ENCODE data around the gene MACROD2.
"Not testable (repeated sequence)": the region's sequence is repeated elsewhere in the genome, so short reads cannot be mapped to it uniquely, and the experiment has no call there.

The MACROD2 gene

GRCh38 chr20:14266246-14266645 is 270.9 kb downstream of the MACROD2 start:
- no peak for DNase-seq (ENCODE audit: low read depth)

- DNase-seq (ENCODE audit: low read depth) = not testable (repeated sequence)
These were observed 275.4 kb downstream of the MACROD2 start for GRCh38 chr20:14270751-14271150.

GRCh38 chr20:14282140-14282539 is 286.8 kb downstream of the MACROD2 start:
- DNase-seq (ENCODE audit: low read depth) = no peak

GRCh38 chr20:14284443-14284842 is 289.1 kb downstream of the MACROD2 start:
- no peak for DNase-seq (ENCODE audit: low read depth)

GRCh38 chr20:14288341-14289330 is 293.3 kb downstream of the MACROD2 start:
- DNase-seq (ENCODE audit: low read depth) = no peak

- DNase-seq (ENCODE audit: low read depth) = no peak
These were observed 296.2 kb downstream of the MACROD2 start for GRCh38 chr20:14291502-14291901.

- DNase-seq (ENCODE audit: low read depth) = no peak
These were observed 299.9 kb downstream of the MACROD2 start for GRCh38 chr20:14295238-14295637.

GRCh38 chr20:14295770-14296309 is 300.5 kb downstream of the MACROD2 start:
- no peak for DNase-seq (ENCODE audit: low read depth)

GRCh38 chr20:14299831-14300230 is 304.5 kb downstream of the MACROD2 start:
- DNase-seq (ENCODE audit: low read depth) = no peak

- DNase-seq (ENCODE audit: low read depth) = no peak
These were observed 307.8 kb downstream of the MACROD2 start for GRCh38 chr20:14303106-14303505.

GRCh38 chr20:14303651-14304050 is 308.3 kb downstream of the MACROD2 start:
- no peak for DNase-seq (ENCODE audit: low read depth)

- no peak for DNase-seq (ENCODE audit: low read depth)
These were observed 309.2 kb downstream of the MACROD2 start for GRCh38 chr20:14304472-14304871.

- DNase-seq (ENCODE audit: low read depth) = no peak
These were observed 312.6 kb downstream of the MACROD2 start for GRCh38 chr20:14307956-14308355.

GRCh38 chr20:14310977-14311627 is 315.8 kb downstream of the MACROD2 start:
- DNase-seq (ENCODE audit: low read depth) = no peak

- DNase-seq (ENCODE audit: low read depth) = no peak
These were observed 316.7 kb downstream of the MACROD2 start for GRCh38 chr20:14312001-14312400.

GRCh38 chr20:14313341-14314020 is 318.2 kb downstream of the MACROD2 start:
- no peak for DNase-seq (ENCODE audit: low read depth)

GRCh38 chr20:14319704-14320103 is 324.4 kb downstream of the MACROD2 start:
- DNase-seq (ENCODE audit: low read depth) = no peak

- DNase-seq (ENCODE audit: low read depth) = no peak
These were observed 336.3 kb downstream of the MACROD2 start for GRCh38 chr20:14331646-14332045.

- no peak for DNase-seq (ENCODE audit: low read depth)
These were observed 337.6 kb downstream of the MACROD2 start for GRCh38 chr20:14332866-14333265.

GRCh38 chr20:14333721-14334120 is 338.4 kb downstream of the MACROD2 start:
- no peak for DNase-seq (ENCODE audit: low read depth)

- no peak for DNase-seq (ENCODE audit: low read depth)
These were observed 339.1 kb downstream of the MACROD2 start for GRCh38 chr20:14334306-14334930.

GRCh38 chr20:14335052-14335451 is 339.7 kb downstream of the MACROD2 start:
- DNase-seq (ENCODE audit: low read depth) = no peak
